Measurements from ENCODE around the gene ITGA5. TPM values are rescaled to one million over a fixed set of nuclear protein-coding genes. Genes with fewer than 3 reads are reported as not detected.

The ITGA5 gene
- polyA plus RNA-seq, 1 donor (not counting 4 experiments of a cell fraction or from before 2014, with no cell fraction given) = 47.9 TPM

- peak overlapping the region; percentile 50 for H2AFZ ChIP-seq (ENCODE audit: control insufficient read depth, low read length)
- no peaks in the 10 kb centered on the region for H3K79me2 ChIP-seq (ENCODE audit: control insufficient read depth, insufficient read depth, low read length)
- no peaks in the 10 kb centered on the region for H4K20me1 ChIP-seq (ENCODE audit: control insufficient read depth, extremely low read depth, insufficient read depth, low read length)
- TF ChIP-seq EZH2 (IDR thresholded peaks at IDR 0.05; ENCODE audit: low read length) (no peak), CTCF (optimal IDR thresholded peaks at IDR 0.05 in 1 of 3, IDR thresholded peaks at IDR 0.05 in 1 of 3, conservative IDR thresholded peaks at IDR 0.05 in 1 of 3; ENCODE audit: extremely low read depth in 1 of 3, insufficient read depth in 2 of 3, low read length in 3 of 3) (peak in 1 of 3 experiments; percentile 12)
- DNase-seq (ENCODE audit: low read depth, low spot score) = peak; percentile 100
- no peaks in the 10 kb centered on the region for H3K27me3 ChIP-seq (ENCODE audit: control insufficient read depth, extremely low read depth, insufficient read depth, low read length)
- H3K9ac ChIP-seq (ENCODE audit: control insufficient read depth, extremely low read depth, insufficient read depth, low read length) = peak overlapping the region; percentile 72
- dilution Hi-C loops (cut with MboI; ENCODE audit: extremely low pct_ligation_motif_present, low sequenced_read_pairs) = no loop called here
- H3K4me2 ChIP-seq (ENCODE audit: control insufficient read depth, extremely low read depth, insufficient read depth, low read depth, low read length) = peak overlapping the region; percentile 84
- peaks cover 53% of the 10 kb centered on the region for H3K4me1 ChIP-seq (ENCODE audit: control insufficient read depth, extremely low read depth, insufficient read depth, low read length)
- no peaks in the 10 kb centered on the region for H3K9me3 ChIP-seq (ENCODE audit: control insufficient read depth, low read depth, low read length)
- H3K4me3 ChIP-seq (ENCODE audit: control insufficient read depth in 2 of 3, extremely low read depth in 1 of 3, insufficient read depth in 2 of 3, low read depth in 1 of 3, low read length in 3 of 3) = peak overlapping the region in 1 of 3 experiments; percentile 34
- FAIRE-seq = peak; percentile 83
- H3K27ac ChIP-seq (ENCODE audit: control insufficient read depth, insufficient read depth, low read length) = peak overlapping the region; percentile 92
- no peaks in the 10 kb centered on the region for H3K36me3 ChIP-seq (ENCODE audit: control insufficient read depth in 2 of 2, extremely low read depth in 1 of 2, insufficient read depth in 2 of 2, low read length in 2 of 2)
- no peaks in the 10 kb centered on the region for H3K9me1 ChIP-seq (ENCODE audit: control insufficient read depth, extremely low read depth, insufficient read depth, low read length)
Measured at GRCh38 chr12:54431911-54432814, 13.1 kb upstream of the ITGA5 start.

- H3K36me3 ChIP-seq (ENCODE audit: control insufficient read depth in 2 of 2, extremely low read depth in 1 of 2, insufficient read depth in 2 of 2, low read length in 2 of 2) = no peaks in the 10 kb centered on the region
- H3K79me2 ChIP-seq (ENCODE audit: control insufficient read depth, insufficient read depth, low read length) = no peaks in the 10 kb centered on the region
- dilution Hi-C loops (cut with MboI; ENCODE audit: extremely low pct_ligation_motif_present, low sequenced_read_pairs) = no loop called here
- H3K9ac ChIP-seq (ENCODE audit: control insufficient read depth, extremely low read depth, insufficient read depth, low read length) = no peak overlapping the region
- no peak overlapping the region for H3K27ac ChIP-seq (ENCODE audit: control insufficient read depth, insufficient read depth, low read length)
- DNase-seq (ENCODE audit: low read depth, low spot score) (no peak), FAIRE-seq (no peak)
- TF ChIP-seq CTCF (optimal IDR thresholded peaks at IDR 0.05 in 1 of 3, IDR thresholded peaks at IDR 0.05 in 1 of 3, conservative IDR thresholded peaks at IDR 0.05 in 1 of 3; ENCODE audit: extremely low read depth in 1 of 3, insufficient read depth in 2 of 3, low read length in 3 of 3) = no peak
- TF ChIP-seq EZH2 (IDR thresholded peaks at IDR 0.05; ENCODE audit: low read length) = no peak
- no peaks in the 10 kb centered on the region for H4K20me1 ChIP-seq (ENCODE audit: control insufficient read depth, extremely low read depth, insufficient read depth, low read length)
- H3K4me2 ChIP-seq (ENCODE audit: control insufficient read depth, extremely low read depth, insufficient read depth, low read depth, low read length) = no peak overlapping the region
- no peaks in the 10 kb centered on the region for H3K9me1 ChIP-seq (ENCODE audit: control insufficient read depth, extremely low read depth, insufficient read depth, low read length)
- H3K27me3 ChIP-seq (ENCODE audit: control insufficient read depth, extremely low read depth, insufficient read depth, low read length) = no peaks in the 10 kb centered on the region
- H3K9me3 ChIP-seq (ENCODE audit: control insufficient read depth, low read depth, low read length) = no peaks in the 10 kb centered on the region
- peaks cover 45% of the 10 kb centered on the region for H3K4me1 ChIP-seq (ENCODE audit: control insufficient read depth, extremely low read depth, insufficient read depth, low read length)
- no peak overlapping the region for H2AFZ ChIP-seq (ENCODE audit: control insufficient read depth, low read length)
- no peak overlapping the region for H3K4me3 ChIP-seq (ENCODE audit: control insufficient read depth in 2 of 3, extremely low read depth in 1 of 3, insufficient read depth in 2 of 3, low read depth in 1 of 3, low read length in 3 of 3)
Measured at GRCh38 chr12:54430471-54431069, 11.5 kb upstream of the ITGA5 start.
